ENCODE results near the gene CAB39L.

The CAB39L gene

DNA sequence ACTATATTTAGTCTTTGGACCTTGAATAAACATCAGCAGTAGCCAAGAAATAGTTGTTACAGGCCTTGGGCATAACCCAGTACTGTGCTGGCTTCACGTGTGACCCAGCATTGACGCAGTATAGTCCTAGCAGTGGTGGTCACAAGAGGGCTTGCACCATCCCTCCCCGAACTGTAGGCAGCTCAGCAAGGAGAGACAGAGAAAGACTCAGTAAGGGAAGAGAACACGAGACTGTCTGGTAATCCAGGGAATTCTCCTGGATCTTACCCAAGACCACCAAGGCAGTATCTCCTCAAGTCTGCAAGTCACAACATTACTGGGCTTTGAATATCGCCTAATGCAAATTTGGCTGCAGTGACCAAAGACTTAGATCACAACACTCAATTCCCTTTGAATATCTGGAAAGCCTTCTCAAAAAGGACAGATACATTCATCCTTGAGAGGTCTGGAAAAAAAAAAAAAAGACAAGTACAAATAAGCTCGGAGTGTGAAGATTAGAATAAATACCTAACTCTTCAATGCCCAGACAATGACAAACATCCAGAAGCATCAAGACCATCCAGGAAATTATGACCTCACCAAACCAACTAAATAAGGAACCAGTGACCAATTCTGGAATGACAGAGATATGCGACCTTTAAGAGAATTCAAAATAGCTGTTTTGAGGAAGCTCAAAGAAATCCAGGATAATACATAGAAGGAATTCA lies 39.7 kb downstream of the CAB39L start:
- no peak for FAIRE-seq
- no peak for DNase-seq (ENCODE audit: insufficient read length, low spot score)

DNA sequence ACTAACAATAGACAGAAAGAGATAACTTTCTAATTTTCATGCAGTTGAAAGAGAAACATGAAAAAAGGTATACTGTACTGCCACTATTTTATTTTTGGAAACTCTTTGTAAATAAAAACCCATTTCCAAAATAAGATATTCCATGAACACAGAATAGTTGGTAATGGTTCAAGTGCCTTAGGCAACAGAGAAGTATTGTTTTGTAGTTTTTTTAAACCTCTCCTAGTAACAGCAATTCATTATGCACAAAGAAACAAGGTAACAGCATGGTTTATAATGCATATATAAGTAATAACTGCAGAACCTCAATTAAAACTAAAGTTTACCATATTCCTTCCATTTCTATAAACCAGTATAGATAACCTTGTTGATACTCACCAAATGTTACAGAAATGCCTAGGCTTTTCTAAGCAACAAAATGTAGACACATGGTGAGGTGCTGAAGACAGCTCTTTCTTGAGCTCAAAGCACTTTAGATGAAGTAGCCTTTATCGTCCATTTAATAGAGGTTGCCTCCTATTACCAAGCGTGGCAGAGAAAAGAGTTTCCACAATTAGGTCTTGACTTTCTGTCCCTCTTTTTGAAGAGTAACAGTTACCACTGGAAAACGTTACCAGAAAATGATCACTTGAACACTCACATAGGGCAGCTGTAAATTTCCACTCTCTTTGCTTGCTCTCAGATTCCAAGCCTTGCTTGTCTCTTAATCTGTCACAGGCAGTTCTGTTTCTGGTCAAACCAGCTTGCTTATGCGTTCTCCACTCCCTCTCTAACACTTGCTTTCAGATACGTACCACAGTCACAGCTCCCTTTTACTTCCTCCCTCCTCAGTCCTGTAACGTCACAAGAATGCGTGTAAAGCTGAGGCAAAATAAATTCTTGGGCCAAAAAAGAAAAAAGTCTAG lies 42.9 kb downstream of the CAB39L start:
- FAIRE-seq (no peak), DNase-seq (ENCODE audit: insufficient read length, low spot score) (no peak)

DNA sequence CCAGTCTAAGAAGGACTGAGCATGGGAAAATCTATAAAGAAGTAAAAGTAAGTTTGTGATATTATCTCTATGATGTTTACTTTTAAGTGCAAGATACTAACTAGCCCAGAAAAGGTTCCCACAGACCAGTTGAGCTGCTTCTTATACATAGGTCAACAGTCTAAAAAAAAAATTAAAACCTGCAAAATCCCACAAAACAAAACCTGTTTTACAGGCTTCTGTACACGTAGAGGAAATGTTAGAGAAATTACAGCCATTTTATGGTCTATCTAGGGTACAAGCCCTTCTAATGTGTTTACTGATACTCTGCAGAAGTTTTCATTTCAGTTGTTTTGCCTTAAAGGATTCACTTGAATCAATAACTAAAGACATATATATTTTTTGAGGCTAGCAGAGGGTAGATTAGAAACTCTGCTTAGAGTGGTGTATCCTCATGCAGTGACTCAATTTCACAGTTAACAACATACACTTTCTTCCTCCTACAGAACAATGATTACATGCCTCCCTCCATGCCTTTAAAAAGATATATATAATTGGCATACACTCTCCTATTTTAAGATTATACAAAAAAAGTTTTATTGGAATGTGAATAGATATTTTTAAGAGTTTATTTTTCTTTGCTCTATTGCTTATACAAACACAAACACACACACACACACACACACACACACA lies 43.9 kb downstream of the CAB39L start:
- no peak for DNase-seq (ENCODE audit: insufficient read length, low spot score)
- no peak for FAIRE-seq

DNA sequence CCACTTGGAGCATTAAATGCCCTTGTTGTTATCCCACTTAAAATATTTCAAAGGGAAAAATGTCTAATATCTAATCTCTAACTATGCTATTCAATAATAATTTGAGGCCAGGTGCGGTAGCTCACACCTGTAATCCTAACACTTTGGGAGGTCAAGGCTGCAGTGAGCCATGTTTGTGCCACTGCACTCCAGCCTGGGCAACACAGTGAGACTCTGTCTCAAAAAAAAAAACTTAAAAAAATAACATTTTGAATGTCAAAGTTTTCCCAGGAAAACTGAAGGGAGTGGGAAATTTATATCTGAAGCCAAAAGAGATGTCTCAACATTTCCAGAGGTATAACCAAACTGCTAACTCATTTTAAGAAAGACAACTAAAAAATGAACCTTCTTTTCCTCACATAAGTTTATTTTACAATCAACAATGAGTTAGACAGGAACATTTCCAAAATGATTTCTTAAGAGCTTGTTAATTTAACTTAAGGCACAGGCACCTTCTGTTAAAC lies 47.9 kb downstream of the CAB39L start:
- no peak for DNase-seq (ENCODE audit: insufficient read length, low spot score)
- no peak for FAIRE-seq

DNA sequence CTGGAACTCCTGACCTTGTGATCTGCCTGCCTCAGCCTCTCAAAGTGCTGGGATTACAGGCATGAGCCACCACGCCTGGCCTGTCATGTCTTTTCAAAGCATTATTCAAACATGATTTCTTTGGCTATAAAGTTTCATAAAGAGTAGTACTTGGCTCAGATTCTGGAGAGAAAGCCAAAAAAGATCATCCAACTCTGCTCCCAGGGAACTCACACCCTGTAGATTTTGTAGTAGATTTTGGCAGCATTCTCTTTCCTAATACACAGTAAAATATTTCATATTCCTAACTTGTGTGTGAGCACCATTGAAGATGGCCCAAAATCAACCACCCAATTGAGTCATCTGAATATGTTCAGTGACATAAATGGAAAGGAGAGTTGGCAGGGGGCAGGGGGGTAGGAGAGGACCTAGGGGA lies 48.4 kb downstream of the CAB39L start:
- FAIRE-seq, result no peak
- DNase-seq (ENCODE audit: insufficient read length, low spot score), result no peak

DNA sequence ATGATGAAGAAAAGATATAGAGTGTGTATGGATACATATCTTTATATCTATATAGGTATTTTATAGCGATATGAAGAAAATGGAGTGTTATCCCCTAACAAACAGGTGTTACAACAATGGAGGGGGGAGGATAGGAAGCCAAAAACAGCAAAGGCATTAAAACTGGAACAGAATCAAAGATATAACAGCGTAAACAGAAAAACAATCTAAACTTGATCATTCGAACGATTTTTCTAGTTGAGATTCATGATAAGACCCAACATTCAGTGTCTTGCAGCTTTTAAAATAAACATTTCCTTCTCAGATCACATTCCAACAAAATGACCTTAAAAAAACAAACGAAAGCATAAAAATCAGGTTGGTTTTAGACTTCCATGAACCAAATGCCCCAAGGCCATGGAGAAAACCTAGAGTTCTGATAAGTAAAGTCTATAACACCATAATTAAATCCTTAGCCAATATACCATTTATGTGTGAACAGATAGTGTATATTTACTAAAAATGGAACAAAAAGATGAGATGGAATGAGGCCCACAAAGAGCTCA lies 55.7 kb downstream of the CAB39L start:
- no peak for DNase-seq (ENCODE audit: insufficient read length, low spot score)

DNA sequence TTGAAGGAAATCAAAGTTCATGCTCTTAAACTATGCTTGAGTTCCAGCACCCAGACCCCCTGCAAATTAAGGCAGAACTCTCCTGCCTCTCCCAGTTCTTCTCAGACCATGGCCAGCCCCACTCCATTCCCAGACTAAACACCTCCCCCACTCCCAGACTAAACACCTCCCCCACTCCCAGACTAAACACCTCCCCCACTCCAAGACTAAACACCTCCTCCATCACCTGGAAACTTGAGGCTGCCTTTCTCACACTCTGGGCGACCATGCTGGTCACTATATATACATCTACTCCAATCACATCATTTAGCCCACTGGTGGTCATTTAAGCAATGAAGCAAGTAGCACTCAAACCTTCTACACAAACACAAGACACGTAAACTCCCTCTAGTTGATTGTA lies 57.2 kb downstream of the CAB39L start:
- DNase-seq (ENCODE audit: insufficient read length, low spot score) (no peak), FAIRE-seq (no peak)

More for the DNA sequence above, 55.7 kb downstream of the CAB39L start:
- no peak for FAIRE-seq

DNA sequence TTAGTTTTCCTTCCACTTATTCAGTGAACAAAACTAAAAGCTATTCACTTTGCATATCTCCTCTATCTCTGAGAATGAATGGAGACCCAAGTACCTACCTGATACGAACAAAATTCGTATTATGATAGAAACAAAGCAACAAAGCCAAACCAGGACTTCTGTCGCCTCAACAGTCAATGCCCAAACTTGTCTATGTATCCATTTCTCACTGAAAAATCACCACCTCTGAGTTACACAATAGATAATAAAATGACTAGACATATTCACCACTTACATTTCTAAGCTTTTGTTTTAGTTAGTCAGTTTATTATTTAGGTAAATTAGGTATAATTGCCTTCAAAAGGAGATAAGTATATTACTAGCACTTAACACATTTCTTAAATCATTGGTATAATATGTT lies 67.7 kb downstream of the CAB39L start:
- FAIRE-seq (no peak), DNase-seq (ENCODE audit: insufficient read length, low spot score) (no peak)

DNA sequence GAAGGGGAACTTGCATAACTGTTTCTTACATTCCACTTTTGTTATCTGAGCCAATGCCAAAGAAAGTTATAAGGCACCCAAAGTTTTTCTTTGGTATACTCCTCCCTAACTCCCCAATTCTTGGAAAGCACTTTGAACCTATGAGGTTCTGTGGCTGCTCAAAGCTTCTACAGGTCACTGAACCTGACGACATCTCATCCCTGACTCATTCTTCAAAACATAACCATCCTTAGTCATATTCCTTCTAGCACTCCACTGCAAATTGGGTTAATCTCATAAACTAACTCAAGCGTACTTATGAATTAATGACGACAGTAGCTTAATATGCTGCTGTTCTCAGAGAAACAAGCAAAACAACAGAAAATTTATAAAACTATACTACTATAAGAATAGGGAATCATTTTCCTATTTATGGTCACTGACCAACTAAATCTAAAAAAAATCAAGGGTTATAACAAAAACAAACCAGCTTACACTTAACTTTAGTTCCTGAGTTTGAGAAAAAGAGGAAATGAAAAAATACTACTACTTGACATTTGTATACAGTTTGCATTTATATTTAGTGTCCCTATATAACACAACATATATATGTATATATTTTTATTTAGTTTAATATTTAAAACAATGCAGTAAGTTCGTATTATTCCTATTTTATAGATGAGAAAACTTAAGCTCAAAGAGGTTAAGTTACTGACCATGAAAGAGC lies 69.1 kb downstream of the CAB39L start:
- FAIRE-seq (no peak), DNase-seq (ENCODE audit: insufficient read length, low spot score) (peak; percentile 10)

DNA sequence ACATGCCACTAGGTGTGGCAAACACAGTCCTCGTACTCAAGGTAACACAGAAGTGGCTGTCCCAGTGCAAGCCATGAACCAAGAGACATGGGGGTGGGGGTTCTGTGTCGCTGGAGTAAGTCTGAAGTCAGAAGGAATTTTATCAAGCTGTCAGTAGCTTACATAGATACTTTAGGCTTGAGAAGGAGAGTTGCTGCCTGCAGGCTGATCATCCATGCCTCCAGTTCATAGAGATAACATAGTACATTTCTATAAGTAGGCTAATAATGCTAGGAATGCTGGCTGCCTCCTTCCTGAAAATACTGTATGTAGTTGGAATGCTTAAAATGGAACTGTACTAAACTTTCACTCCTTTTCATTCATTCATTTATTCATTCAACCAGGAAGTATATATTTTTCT lies 70.1 kb downstream of the CAB39L start:
- FAIRE-seq (no peak), DNase-seq (ENCODE audit: insufficient read length, low spot score) (no peak)

DNA sequence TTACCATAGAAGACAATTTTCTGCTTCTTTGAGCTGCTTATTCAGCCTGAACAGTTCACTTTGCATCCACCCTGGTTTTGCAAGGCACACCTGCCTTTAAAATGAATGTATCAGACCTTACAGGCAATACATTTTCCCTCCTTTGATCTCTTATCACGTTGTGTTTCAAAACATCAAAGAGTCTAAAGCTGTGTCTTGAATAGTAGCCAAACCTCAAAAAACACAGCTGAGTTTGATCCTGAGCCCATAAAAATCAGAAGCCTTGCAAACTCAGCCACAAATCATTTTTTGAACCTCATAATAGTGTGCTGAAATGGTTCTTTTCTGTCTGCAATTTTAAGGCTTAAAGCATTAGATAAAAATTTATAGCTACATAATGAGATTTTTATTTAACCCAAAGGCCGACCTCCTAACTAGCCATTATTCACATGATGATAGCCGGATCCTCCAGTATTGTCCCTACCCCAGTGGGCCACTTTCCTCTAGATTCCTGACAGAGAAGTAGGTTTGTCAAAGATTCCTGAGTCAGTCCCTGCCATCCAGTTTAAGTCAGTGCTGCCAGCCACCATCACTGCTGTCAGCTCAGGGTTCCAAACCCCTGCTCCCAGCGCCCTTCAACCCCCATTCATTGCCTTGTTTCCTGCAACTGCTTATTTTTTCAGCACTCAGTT lies 71.8 kb downstream of the CAB39L start:
- DNase-seq (ENCODE audit: insufficient read length, low spot score), result no peak
- no peak for FAIRE-seq

DNA sequence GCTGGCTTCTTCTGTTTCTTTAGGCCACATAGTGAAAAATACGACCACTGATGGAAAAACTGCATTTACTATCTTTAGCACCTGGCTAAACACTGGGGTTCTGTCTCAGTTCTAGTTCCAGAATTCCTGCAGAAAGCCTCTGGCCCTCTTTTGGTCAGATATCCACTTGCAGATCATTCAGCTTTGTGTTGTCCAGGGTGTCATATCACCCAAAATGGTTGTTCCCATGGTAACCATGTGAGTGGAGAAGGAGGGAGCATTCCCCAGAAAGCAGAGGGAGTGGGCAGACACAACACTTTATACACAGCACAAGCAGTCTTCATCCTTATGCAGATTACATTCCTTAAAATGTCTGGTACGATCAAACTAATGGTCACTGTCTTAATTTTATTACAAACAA lies 73.5 kb downstream of the CAB39L start:
- DNase-seq (ENCODE audit: insufficient read length, low spot score), result no peak
- no peak for FAIRE-seq

DNA sequence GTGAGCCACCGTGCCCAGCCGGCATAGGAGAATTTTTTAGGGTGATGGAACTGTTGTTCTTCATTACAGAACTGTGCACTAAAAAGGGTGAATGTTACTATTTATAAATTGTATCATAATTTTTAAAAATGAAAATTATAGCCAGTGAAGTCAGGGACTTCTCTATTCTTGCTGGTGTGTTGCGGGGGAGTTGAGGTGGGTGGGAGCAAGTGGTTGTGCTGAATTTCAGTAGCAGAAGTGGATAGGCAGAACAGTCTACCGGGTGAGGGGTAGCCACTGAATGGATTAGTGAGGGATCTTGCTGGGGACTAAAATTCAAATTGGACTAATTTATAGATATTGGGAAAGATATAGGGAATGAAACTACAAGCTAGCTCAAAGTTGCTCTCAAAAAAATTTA lies 74.0 kb downstream of the CAB39L start:
- DNase-seq (ENCODE audit: insufficient read length, low spot score), result no peak
- FAIRE-seq, result no peak

DNA sequence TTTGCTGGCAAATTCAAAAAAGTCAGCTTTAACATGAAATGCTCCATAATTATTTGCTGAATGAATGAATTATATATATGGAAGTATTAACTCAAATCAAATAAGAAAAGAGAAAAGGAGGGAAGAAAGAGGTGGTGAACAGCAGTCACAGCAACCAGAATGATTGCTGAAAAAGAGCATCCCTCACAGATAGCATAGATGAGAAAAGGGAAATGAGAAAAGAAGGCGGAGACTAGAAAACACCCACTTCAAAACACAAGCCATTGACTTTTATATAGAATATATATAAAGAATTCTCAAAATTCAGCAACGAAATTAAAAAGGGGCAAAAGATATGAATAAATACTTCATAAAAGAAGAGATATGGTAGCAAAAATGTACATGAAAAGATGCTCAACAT lies 75.2 kb downstream of the CAB39L start:
- DNase-seq (ENCODE audit: insufficient read length, low spot score) (no peak), FAIRE-seq (no peak)

DNA sequence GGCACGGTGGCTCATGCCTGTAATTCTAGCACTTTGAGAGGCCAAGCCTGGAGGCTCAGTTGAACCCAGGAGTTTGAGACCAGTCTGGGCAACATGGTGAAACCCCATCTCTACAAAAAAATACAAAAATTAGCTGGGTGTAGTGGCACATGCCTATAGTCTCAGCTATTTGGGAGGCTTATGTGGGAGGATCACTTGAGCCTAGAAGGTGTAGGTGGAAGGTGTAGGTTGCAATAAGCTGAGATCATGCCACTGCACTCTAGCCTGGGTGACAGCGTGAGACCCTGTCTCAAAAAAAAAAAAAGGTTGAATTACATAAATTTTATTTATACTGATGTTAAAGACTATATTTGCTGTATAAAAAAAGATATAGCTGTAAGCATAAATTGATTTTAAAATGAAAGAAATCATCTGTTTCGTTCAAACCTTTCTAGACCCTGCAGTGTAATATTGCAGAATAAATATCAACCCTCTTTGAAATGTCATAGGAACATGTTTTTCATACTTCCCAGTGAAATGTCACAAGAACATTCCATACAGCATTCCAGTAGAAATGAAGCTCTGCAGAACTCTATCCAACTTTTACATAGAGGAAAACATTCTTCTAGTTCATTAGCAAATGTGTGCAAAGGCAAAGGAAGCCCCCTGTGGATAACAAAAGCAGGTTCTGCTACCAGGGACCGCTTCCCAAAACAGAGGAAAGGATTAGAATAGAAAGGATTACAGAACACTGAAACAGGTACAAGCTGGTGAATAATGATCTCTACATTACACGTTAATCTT lies 76.0 kb downstream of the CAB39L start:
- DNase-seq (ENCODE audit: insufficient read length, low spot score) (no peak), FAIRE-seq (no peak)

DNA sequence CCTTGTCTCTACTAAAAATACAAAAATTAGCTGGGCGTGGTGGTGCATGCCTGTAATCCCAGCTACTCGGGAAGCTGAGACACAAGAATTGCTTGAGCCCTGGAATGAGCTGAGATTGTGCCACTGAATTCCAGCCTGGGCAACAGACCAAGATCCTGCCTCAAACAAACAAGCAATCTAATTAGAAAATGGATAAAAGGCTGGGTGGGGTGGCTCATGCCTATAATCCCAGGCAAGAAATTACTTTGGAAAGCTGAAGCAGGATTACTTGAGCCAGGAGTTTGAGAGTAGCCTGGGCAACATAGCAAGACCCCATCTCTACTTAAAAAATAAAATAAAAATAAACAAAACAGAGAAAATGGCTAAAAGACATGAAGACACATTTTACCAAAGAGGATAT lies 77.0 kb downstream of the CAB39L start:
- FAIRE-seq, result no peak
- no peak for DNase-seq (ENCODE audit: insufficient read length, low spot score)

DNA sequence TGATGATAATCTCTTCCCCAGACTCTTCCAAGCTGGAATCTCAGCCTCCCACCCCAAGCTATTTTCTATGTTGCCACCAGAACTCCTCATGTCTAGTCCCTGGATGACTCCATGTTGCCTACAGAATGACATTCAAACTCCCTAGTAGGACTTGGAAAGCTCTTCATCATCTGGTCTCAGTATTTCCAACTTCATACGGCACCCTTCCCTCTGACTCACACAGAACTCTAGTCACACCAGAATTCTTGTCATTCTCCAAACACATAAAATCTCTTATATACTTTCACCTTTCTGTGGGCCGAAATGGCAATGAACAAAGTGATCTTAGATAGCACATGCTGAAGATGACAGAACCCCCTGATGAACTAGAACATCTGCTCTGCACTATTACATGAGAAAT lies 86.2 kb downstream of the CAB39L start:
- FAIRE-seq, result no peak
- no peak for DNase-seq (ENCODE audit: insufficient read length, low spot score)

DNA sequence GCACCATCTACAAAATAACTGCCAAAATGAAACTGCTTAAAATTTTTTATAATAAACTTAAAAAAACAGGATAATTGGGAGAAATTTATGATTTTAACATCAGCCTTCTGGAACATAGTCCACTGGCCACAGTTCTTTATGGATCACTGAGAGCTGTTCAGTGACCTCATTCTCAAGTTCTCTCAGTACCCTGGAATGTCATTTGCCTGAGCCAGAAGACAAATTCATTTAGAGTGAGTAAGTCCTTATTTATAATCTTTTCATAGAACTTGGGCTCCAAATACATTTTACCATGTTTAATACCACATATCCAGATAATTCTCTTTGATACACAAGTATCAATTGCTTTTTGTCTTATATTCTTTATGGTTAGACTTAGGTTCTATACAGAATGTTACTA lies 87.6 kb downstream of the CAB39L start:
- peak; percentile 21 for DNase-seq (ENCODE audit: insufficient read length, low spot score)
- FAIRE-seq, result no peak

DNA sequence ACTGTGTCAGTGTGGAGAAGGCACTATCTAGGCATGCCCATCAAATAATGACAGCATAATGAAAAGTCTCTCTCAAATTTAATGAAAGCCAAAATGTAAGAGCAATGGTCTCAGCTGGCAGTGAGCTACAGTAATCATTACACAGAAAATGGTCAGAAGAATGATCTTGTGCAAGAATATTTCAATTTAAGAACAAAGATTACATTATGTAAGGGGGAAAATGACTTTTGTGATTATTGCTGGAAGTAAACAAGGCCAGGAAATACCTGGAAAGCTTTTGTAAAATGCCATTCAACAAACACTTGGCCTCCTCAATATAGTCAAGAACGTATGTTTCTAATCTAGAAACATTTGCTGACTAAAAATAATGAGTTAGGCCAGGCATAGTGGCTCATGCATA lies 89.1 kb downstream of the CAB39L start:
- FAIRE-seq, result no peak
- no peak for DNase-seq (ENCODE audit: insufficient read length, low spot score)
